Stimulated activated CD8-positive, alpha-beta memory T cell treated with anti-CD3 and anti-CD28 coated beads, Interleukin-15, amount 100 ng/mL, for 1 hour (primary cell): ENCODE results near the gene LY6G6F.

Experiments
- DNase-seq: peaks from one replicate; pipeline ENCODE4 v3.0.0-alpha.2; 2020; ENCODE audit warnings: low read depth

Gene LY6G6F

GRCh38 chr6:31706599-31706998, at the start of gene LY6G6F:
Gene LY6G6F, plus strand, starts transcription at chr6:31706866. Its CDS starts 41 bp downstream, at chr6:31706907.
- DNase-seq = no peak

GRCh38 chr6:31657406-31658157, 49.1 kb upstream of the LY6G6F start:
- DNase-seq = no peak

GRCh38 chr6:31658158-31658688, 48.4 kb upstream of the LY6G6F start:
- no peak for DNase-seq

GRCh38 chr6:31658983-31659648, 47.5 kb upstream of the LY6G6F start:
- DNase-seq = no peak

GRCh38 chr6:31659649-31660380, 46.9 kb upstream of the LY6G6F start:
- no peak for DNase-seq

GRCh38 chr6:31660381-31661261, 46.0 kb upstream of the LY6G6F start, which contains the start of gene C6orf47:
Gene C6orf47, minus strand, starts transcription at chr6:31660778. Its CDS starts 831 bp downstream, at chr6:31659947.
- DNase-seq = peak; percentile 56

- no peak for DNase-seq
Measured at GRCh38 chr6:31661262-31662123, 45.2 kb upstream of the LY6G6F start.

GRCh38 chr6:31662124-31662723, 44.4 kb upstream of the LY6G6F start:
- no peak for DNase-seq

GRCh38 chr6:31663126-31663960, 43.3 kb upstream of the LY6G6F start:
- no peak for DNase-seq

- DNase-seq = no peak
Measured at GRCh38 chr6:31663961-31664789, 42.5 kb upstream of the LY6G6F start.

- peak; percentile 80 for DNase-seq
Measured at GRCh38 chr6:31664790-31665500, 41.7 kb upstream of the LY6G6F start, which contains the start of gene GPANK1. Gene GPANK1, minus strand, starts transcription at chr6:31664997. Its CDS starts 519 bp downstream, at chr6:31664478.

- DNase-seq = peak; percentile 95
Measured at GRCh38 chr6:31665501-31666336, 40.9 kb upstream of the LY6G6F start, which contains the start of gene CSNK2B. Gene CSNK2B, plus strand, starts transcription at chr6:31666080. Its CDS starts 752 bp downstream, at chr6:31666832.

GRCh38 chr6:31666337-31666965, 40.2 kb upstream of the LY6G6F start:
- DNase-seq = no peak

- no peak for DNase-seq
Measured at GRCh38 chr6:31669676-31670075, 37.0 kb upstream of the LY6G6F start, which contains the start of gene LY6G5B. Gene LY6G5B, plus strand, starts transcription at chr6:31669976. Its CDS starts 975 bp downstream, at chr6:31670951.

GRCh38 chr6:31676322-31676903, 30.3 kb upstream of the LY6G6F start:
- no peak for DNase-seq
